ENCODE results near the gene CD82.

The CD82 gene

GRCh38 chr11:44561964-44562734 lies 3.3 kb upstream of the CD82 start:
- DNase-seq (ENCODE audit: low read depth) = no peak

- no peak for DNase-seq (ENCODE audit: low read depth)
Observed at GRCh38 chr11:44562845-44563460, 2.5 kb upstream of the CD82 start.

- DNase-seq (ENCODE audit: low read depth) = no peak
Observed at GRCh38 chr11:44563711-44564110, 1.8 kb upstream of the CD82 start.

- DNase-seq (ENCODE audit: low read depth) = no peak
Observed at GRCh38 chr11:44564166-44564565, 1.3 kb upstream of the CD82 start.

GRCh38 chr11:44564670-44565210 lies 723 bp upstream of the CD82 start:
- DNase-seq (ENCODE audit: low read depth) = no peak

- no peak for DNase-seq (ENCODE audit: low read depth)
Observed at GRCh38 chr11:44565953-44566949, 788 bp downstream of the CD82 start.

GRCh38 chr11:44566952-44567875 lies 1.8 kb downstream of the CD82 start:
- no peak for DNase-seq (ENCODE audit: low read depth)

- no peak for DNase-seq (ENCODE audit: low read depth)
Observed at GRCh38 chr11:44567876-44568256, 2.4 kb downstream of the CD82 start.

GRCh38 chr11:44568331-44568657 lies 2.8 kb downstream of the CD82 start:
- DNase-seq (ENCODE audit: low read depth) = no peak

GRCh38 chr11:44568658-44569473 lies 3.4 kb downstream of the CD82 start:
- peak; percentile 85 for DNase-seq (ENCODE audit: low read depth)

- DNase-seq (ENCODE audit: low read depth) = no peak
Observed at GRCh38 chr11:44570411-44571155, 5.1 kb downstream of the CD82 start.

GRCh38 chr11:44571871-44572270 lies 6.4 kb downstream of the CD82 start:
- DNase-seq (ENCODE audit: low read depth) = no peak

- DNase-seq (ENCODE audit: low read depth) = no peak
Observed at GRCh38 chr11:44572436-44572835, 7.0 kb downstream of the CD82 start.

GRCh38 chr11:44572884-44573283 lies 7.4 kb downstream of the CD82 start:
- no peak for DNase-seq (ENCODE audit: low read depth)

- no peak for DNase-seq (ENCODE audit: low read depth)
Observed at GRCh38 chr11:44573333-44573732, 7.9 kb downstream of the CD82 start.

- no peak for DNase-seq (ENCODE audit: low read depth)
Observed at GRCh38 chr11:44574610-44575287, 9.3 kb downstream of the CD82 start.

- DNase-seq (ENCODE audit: low read depth) = no peak
Observed at GRCh38 chr11:44575288-44575672, 9.8 kb downstream of the CD82 start.

GRCh38 chr11:44575962-44576361 lies 10.5 kb downstream of the CD82 start:
- no peak for DNase-seq (ENCODE audit: low read depth)

GRCh38 chr11:44576656-44577055 lies 11.2 kb downstream of the CD82 start:
- no peak for DNase-seq (ENCODE audit: low read depth)

Data from stimulated activated CD8-positive, alpha-beta memory T cell treated with anti-CD3 and anti-CD28 coated beads, Interleukin-4, amount 100 ng/mL, for 24 hours (primary cell).